ENCODE measurements around the gene GPR150. TPM values are rescaled to one million over a fixed set of nuclear protein-coding genes. Genes with fewer than 3 reads are reported as not detected.

Gene GPR150
- total and polyA plus RNA-seq, 12 donors: 0.03 to 0.74 (median 0.30) TPM

DNA sequence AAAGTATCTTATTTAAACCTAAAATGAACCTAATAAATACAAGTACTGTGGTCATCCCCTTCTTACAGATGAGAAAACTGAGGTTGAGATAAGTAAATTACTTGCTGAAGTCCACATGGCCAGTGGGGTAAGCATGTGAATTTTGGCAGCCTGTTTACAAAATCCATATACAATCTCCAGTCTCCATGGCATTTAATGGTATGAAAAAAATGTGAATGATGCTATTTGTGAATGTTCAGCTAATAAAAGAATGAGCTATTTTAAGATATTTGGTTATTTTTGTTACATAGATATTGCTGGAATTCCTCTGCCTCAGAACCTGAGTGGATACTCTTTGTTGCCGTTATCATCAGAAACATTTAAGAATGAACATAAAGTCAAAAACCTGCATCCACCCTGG, 19.3 kb upstream of the GPR150 start:
- H3K4me1 ChIP-seq (replicated peaks in 1 of 2): no peaks in the 10 kb centered on the region
- H3K27ac ChIP-seq: no peak overlapping the region
- no peak for DNase-seq
- intact Hi-C loops (cut with DNase I): no loop called here
- no peaks in the 10 kb centered on the region for H3K36me3 ChIP-seq (replicated peaks in 1 of 2)
- H3K27me3 ChIP-seq: no peaks in the 10 kb centered on the region
- WGBS, 4 donors: 88 to 96% (median 92%) methylated on average over 1 of the region's 1 CpG
- H3K4me3 ChIP-seq: no peak overlapping the region
- TF ChIP-seq POLR2A (IDR thresholded peaks at IDR 0.05): no peak
- TF ChIP-seq, protein P1, sequence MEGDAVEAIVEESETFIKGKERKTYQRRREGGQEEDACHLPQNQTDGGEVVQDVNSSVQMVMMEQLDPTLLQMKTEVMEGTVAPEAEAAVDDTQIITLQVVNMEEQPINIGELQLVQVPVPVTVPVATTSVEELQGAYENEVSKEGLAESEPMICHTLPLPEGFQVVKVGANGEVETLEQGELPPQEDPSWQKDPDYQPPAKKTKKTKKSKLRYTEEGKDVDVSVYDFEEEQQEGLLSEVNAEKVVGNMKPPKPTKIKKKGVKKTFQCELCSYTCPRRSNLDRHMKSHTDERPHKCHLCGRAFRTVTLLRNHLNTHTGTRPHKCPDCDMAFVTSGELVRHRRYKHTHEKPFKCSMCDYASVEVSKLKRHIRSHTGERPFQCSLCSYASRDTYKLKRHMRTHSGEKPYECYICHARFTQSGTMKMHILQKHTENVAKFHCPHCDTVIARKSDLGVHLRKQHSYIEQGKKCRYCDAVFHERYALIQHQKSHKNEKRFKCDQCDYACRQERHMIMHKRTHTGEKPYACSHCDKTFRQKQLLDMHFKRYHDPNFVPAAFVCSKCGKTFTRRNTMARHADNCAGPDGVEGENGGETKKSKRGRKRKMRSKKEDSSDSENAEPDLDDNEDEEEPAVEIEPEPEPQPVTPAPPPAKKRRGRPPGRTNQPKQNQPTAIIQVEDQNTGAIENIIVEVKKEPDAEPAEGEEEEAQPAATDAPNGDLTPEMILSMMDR (IDR thresholded peaks at IDR 0.05): no peak
- H3K9me3 ChIP-seq (replicated peaks in 1 of 3): no peaks in the 10 kb centered on the region

DNA sequence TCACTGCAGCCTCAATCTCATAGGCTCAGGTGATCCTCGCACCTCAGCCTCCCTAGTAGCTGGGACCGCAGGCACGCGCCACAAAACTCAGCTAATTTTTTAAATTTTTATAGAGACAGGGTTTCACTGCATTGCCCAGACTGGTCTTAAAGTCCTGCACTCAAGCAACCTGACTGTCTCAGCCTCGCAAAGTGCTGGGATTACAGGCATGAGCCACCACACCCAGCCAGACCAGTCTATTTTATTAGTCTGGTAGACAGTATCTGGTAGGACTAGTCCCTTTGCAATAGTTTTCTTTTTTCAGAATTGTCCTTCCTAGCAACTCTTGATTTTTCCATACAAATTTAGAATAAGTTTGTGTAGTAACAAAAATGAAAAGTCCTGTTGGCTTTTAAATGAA, 14.1 kb upstream of the GPR150 start:
- H3K9me3 ChIP-seq (replicated peaks in 1 of 3): no peaks in the 10 kb centered on the region
- H3K36me3 ChIP-seq (replicated peaks in 1 of 2): no peaks in the 10 kb centered on the region
- intact Hi-C loops (cut with DNase I): no loop called here
- TF ChIP-seq, protein P1 (IDR thresholded peaks at IDR 0.05): no peak
- no peak for TF ChIP-seq POLR2A (IDR thresholded peaks at IDR 0.05)
- no peaks in the 10 kb centered on the region for H3K4me1 ChIP-seq (replicated peaks in 1 of 2)
- 94 to 98% (median 98%) methylated on average over 5 of the region's 5 CpGs for WGBS, 4 donors
- no peak overlapping the region for H3K27ac ChIP-seq
- no peaks in the 10 kb centered on the region for H3K27me3 ChIP-seq
- DNase-seq: no peak
- H3K4me3 ChIP-seq: no peak overlapping the region

DNA sequence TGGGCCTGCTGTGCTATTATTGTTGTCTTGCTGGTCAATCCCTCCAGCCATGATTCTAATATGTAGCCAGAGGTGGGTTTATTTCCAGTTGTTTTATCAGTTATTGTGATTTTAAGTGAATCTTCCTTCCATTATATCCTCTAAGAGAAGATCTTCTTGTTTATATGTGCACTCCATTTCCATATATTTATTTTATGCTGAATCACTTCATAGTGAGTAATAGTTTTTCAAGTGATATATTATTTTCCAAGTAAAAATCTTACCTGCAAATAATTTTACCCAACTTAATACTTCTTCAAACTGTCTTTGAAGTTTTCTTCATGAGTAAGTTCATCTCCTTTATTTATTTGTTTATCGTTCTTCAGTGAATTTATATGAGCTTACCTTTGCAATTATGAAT, 13.5 kb upstream of the GPR150 start:
- 88 to 92% (median 90%) methylated on average over 1 of the region's 1 CpG for WGBS, 4 donors
- Histone ChIP-seq H3K4me3 (no peak overlapping the region), H3K27me3 (no peaks in the 10 kb centered on the region), H3K36me3 (replicated peaks in 1 of 2) (no peaks in the 10 kb centered on the region), H3K9me3 (replicated peaks in 1 of 3) (no peaks in the 10 kb centered on the region), H3K4me1 (replicated peaks in 1 of 2) (no peaks in the 10 kb centered on the region), H3K27ac (no peak overlapping the region)
- no peak for DNase-seq
- TF ChIP-seq, protein P1 (IDR thresholded peaks at IDR 0.05): no peak
- no peak for TF ChIP-seq POLR2A (IDR thresholded peaks at IDR 0.05)
- intact Hi-C loops (cut with DNase I): no loop called here

DNA sequence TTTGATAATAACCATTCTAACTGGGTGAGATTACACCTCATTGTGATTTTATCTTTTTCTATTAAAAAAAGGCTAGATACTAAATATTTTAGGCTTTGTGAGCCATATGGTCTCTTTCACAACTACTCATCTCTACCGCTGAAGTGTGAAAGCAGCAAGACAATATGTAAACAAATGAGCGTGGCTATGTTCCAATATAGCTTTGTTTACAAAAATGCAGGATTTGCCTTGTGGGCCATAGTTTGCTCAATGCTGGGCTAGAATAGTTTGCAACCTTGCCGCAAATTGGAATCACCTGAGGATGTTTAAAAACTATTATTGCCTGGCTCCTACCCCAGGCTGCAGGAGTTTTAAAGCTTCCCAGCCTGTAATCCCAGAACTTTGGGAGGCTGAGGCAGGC, 10.2 kb upstream of the GPR150 start:
- TF ChIP-seq, protein P1 (IDR thresholded peaks at IDR 0.05): no peak
- no peak for TF ChIP-seq POLR2A (IDR thresholded peaks at IDR 0.05)
- WGBS, 4 donors: 76 to 88% (median 79%) methylated on average over 3 of the region's 3 CpGs
- H3K27ac ChIP-seq: no peak overlapping the region
- intact Hi-C loops (cut with DNase I): no loop called here
- H3K27me3 ChIP-seq: no peaks in the 10 kb centered on the region
- H3K9me3 ChIP-seq (replicated peaks in 1 of 3): no peaks in the 10 kb centered on the region
- H3K36me3 ChIP-seq (replicated peaks in 1 of 2): no peaks in the 10 kb centered on the region
- DNase-seq: no peak
- H3K4me3 ChIP-seq: no peak overlapping the region
- H3K4me1 ChIP-seq (replicated peaks in 1 of 2): no peaks in the 10 kb centered on the region

All from adrenal gland (tissue), 12 donors.